HepG2 (cell line): ENCODE results near the gene TEDC1. TPM values are rescaled to one million over a fixed set of nuclear protein-coding genes. Genes with fewer than 3 reads are reported as not detected.

ENCODE experiments used
- ATF6 ChIP-seq: sonication (generic); formaldehyde crosslinking; conservative IDR thresholded peaks from 2 replicates; pipeline ENCODE4 v1.4.0; 2020; ENCODE audit warnings: missing genetic modification reagents
- CEBPB ChIP-seq: IDR thresholded peaks from 2 replicates; pipeline ENCODE4 v1.6.1; 2011; ENCODE audit warnings: low read depth, low read length, improper control_type of control experiment, borderline replicate concordance
- ERF ChIP-seq: IDR thresholded peaks from 2 replicates; pipeline ENCODE4 v1.6.1; 2018; ENCODE audit warnings: missing biosample characterization, missing genetic modification reagents
- MAFF ChIP-seq: IDR thresholded peaks from 2 replicates; pipeline ENCODE4 v1.6.1; 2011; ENCODE audit warnings: low read depth, low read length, improper control_type of control experiment
- NFE2L2 ChIP-seq: fragments of 150-350 bp; IDR thresholded peaks from 2 replicates; pipeline ENCODE4 v1.6.1; 2014; ENCODE audit warnings: low read length
- PLRG1 ChIP-seq: fragments of 450-650 bp; conservative IDR thresholded peaks from 2 replicates; pipeline ENCODE4 v1.6.1; 2016
- REPIN1 ChIP-seq: sonication (generic); formaldehyde crosslinking; IDR thresholded peaks from 2 replicates; pipeline ENCODE4 v1.8.0; 2022; ENCODE audit warnings: missing genetic modification reagents, low read depth, mild to moderate bottlenecking, borderline replicate concordance
- SMAD3 ChIP-seq: sonication (generic); formaldehyde crosslinking; IDR thresholded peaks from 2 replicates; pipeline ENCODE4 v1.4.0; 2020; ENCODE audit warnings: missing genetic modification reagents
- ZFAT ChIP-seq: sonication (generic); formaldehyde crosslinking; conservative IDR thresholded peaks from 2 replicates; pipeline ENCODE4 v1.8.1; 2023; ENCODE audit warnings: missing genetic modification reagents, inconsistent platforms
- ZNF510 ChIP-seq: sonication (generic); formaldehyde crosslinking; IDR thresholded peaks from 2 replicates; pipeline ENCODE4 v1.4.0; 2020; ENCODE audit warnings: low read depth, mild to moderate bottlenecking, missing genetic modification reagents
- ZNF550 ChIP-seq: sonication (generic); formaldehyde crosslinking; IDR thresholded peaks from 2 replicates; pipeline ENCODE4 v1.4.0; 2020; ENCODE audit warnings: mild to moderate bottlenecking, missing genetic modification reagents, borderline replicate concordance
- ZNF572 ChIP-seq: sonication (generic); formaldehyde crosslinking; IDR thresholded peaks from 2 replicates; pipeline ENCODE4 v1.5.1; 2020; ENCODE audit warnings: mild to moderate bottlenecking, missing genetic modification reagents
- ZNF672 ChIP-seq: sonication (generic); formaldehyde crosslinking; IDR thresholded peaks from 2 replicates; pipeline ENCODE4 v1.8.1; 2022; ENCODE audit warnings: missing genetic modification reagents
- ZNF747 ChIP-seq: sonication (generic); formaldehyde crosslinking; IDR thresholded peaks from 2 replicates; pipeline ENCODE4 v1.8.1; 2023; ENCODE audit warnings: missing genetic modification reagents, mild to moderate bottlenecking, borderline replicate concordance
- ZSCAN25 ChIP-seq: sonication (generic); formaldehyde crosslinking; IDR thresholded peaks from 2 replicates; pipeline ENCODE4 v1.8.0; 2022; ENCODE audit warnings: mild to moderate bottlenecking, missing genetic modification reagents
- polyA plus RNA-seq, 8 experiments: library from polyadenylated mRNA; depleted of rRNA in 3 of 8; stranded (reverse) in 7 of 8; unstranded in 1 of 8; fragments of >200 nt; fragmentation: Illumina TruSeq in 4 of 8; extraction: Trizol in 4 of 8; gene quantifications; 2 replicates each; pipeline versions ENCODE4 v1.2.1 to v1.2.3, GENCODE V29; 2011 to 2016; ENCODE audit warnings: low read depth in 4 of 8, missing spikeins in 1 of 8, mixed read lengths in 1 of 8; ENCODE audit not compliant: insufficient read depth in 1 of 8
- total RNA-seq, 5 experiments: library from RNA; depleted of rRNA; stranded (reverse); fragments of >200 nt; fragmentation: Illumina TruSeq; extraction: Trizol; gene quantifications; 2 replicates each; pipeline ENCODE4 v1.2.3, GENCODE V29; 2016; ENCODE audit warnings: low read depth in 1 of 5
- TF ChIP-seq, protein P1 (sequence below): IDR thresholded peaks from 2 replicates; pipeline ENCODE4 v1.6.1; 2016; ENCODE audit warnings: low read depth
- TF ChIP-seq, protein P2 (sequence below): IDR thresholded peaks from 2 replicates; pipeline ENCODE4 v1.6.1; 2012; ENCODE audit warnings: inconsistent platforms
- TF ChIP-seq, protein P3 (sequence below): sonication (generic); formaldehyde crosslinking; IDR thresholded peaks from 2 replicates; pipeline ENCODE4 v1.4.0; 2020; ENCODE audit warnings: missing genetic modification reagents, borderline replicate concordance
- TF ChIP-seq, protein P4 (sequence below): sonication (generic); formaldehyde crosslinking; IDR thresholded peaks from 2 replicates; pipeline ENCODE4 v1.4.0; 2020; ENCODE audit warnings: mild to moderate bottlenecking, missing genetic modification reagents, borderline replicate concordance

The TEDC1 gene
- total and polyA plus RNA-seq, 2 of the 13 experiments (the other 11 are each of a cell fraction or from before 2014, with no cell fraction given) = 5.7 to 27.4 TPM

GRCh38 chr14:105490572-105491365 lies at the start of gene TEDC1 (continued):
- TF ChIP-seq, protein P1, sequence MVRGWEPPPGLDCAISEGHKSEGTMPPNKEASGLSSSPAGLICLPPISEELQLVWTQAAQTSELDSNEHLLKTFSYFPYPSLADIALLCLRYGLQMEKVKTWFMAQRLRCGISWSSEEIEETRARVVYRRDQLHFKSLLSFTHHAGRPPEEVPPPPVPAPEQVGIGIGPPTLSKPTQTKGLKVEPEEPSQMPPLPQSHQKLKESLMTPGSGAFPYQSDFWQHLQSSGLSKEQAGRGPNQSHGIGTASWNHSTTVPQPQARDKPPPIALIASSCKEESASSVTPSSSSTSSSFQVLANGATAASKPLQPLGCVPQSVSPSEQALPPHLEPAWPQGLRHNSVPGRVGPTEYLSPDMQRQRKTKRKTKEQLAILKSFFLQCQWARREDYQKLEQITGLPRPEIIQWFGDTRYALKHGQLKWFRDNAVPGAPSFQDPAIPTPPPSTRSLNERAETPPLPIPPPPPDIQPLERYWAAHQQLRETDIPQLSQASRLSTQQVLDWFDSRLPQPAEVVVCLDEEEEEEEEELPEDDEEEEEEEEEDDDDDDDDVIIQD (CRISPR knock-in tag) = no peak
- peak; percentile 86 for TF ChIP-seq SMAD3
- 0 out of 2 replicates have a peak, but pooled peaks have one; percentile 71 for TF ChIP-seq ATF6 (CRISPR knock-in tag)
- TF ChIP-seq, protein P2, sequence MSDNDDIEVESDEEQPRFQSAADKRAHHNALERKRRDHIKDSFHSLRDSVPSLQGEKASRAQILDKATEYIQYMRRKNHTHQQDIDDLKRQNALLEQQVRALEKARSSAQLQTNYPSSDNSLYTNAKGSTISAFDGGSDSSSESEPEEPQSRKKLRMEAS = peak; percentile 55
- peak; percentile 64; the same call in 1 of the 2 replicates for TF ChIP-seq ZSCAN25 (CRISPR knock-in tag)
- no peak for TF ChIP-seq ZFAT (CRISPR knock-in tag)
- TF ChIP-seq PLRG1 = no peak
- TF ChIP-seq NFE2L2 = no peak
- TF ChIP-seq, protein P3, sequence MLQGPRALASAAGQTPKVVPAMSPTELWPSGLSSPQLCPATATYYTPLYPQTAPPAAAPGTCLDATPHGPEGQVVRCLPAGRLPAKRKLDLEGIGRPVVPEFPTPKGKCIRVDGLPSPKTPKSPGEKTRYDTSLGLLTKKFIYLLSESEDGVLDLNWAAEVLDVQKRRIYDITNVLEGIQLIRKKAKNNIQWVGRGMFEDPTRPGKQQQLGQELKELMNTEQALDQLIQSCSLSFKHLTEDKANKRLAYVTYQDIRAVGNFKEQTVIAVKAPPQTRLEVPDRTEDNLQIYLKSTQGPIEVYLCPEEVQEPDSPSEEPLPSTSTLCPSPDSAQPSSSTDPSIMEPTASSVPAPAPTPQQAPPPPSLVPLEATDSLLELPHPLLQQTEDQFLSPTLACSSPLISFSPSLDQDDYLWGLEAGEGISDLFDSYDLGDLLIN (CRISPR knock-in tag) = no peak
- TF ChIP-seq ZNF510 (CRISPR knock-in tag) = no peak
- no peak for TF ChIP-seq ZNF550 (CRISPR knock-in tag)
- TF ChIP-seq ERF (CRISPR knock-in tag) = peak; percentile 81; the same call in 1 of the 2 replicates
- peak; percentile 71 for TF ChIP-seq ZNF747 (CRISPR knock-in tag)
- no peak for TF ChIP-seq MAFF
- TF ChIP-seq ZNF572 (CRISPR knock-in tag) = no peak
- no peak for TF ChIP-seq ZNF672 (CRISPR knock-in tag)
- TF ChIP-seq CEBPB = peak; percentile 21; the same call in 1 of the 2 replicates
- TF ChIP-seq, protein P4, sequence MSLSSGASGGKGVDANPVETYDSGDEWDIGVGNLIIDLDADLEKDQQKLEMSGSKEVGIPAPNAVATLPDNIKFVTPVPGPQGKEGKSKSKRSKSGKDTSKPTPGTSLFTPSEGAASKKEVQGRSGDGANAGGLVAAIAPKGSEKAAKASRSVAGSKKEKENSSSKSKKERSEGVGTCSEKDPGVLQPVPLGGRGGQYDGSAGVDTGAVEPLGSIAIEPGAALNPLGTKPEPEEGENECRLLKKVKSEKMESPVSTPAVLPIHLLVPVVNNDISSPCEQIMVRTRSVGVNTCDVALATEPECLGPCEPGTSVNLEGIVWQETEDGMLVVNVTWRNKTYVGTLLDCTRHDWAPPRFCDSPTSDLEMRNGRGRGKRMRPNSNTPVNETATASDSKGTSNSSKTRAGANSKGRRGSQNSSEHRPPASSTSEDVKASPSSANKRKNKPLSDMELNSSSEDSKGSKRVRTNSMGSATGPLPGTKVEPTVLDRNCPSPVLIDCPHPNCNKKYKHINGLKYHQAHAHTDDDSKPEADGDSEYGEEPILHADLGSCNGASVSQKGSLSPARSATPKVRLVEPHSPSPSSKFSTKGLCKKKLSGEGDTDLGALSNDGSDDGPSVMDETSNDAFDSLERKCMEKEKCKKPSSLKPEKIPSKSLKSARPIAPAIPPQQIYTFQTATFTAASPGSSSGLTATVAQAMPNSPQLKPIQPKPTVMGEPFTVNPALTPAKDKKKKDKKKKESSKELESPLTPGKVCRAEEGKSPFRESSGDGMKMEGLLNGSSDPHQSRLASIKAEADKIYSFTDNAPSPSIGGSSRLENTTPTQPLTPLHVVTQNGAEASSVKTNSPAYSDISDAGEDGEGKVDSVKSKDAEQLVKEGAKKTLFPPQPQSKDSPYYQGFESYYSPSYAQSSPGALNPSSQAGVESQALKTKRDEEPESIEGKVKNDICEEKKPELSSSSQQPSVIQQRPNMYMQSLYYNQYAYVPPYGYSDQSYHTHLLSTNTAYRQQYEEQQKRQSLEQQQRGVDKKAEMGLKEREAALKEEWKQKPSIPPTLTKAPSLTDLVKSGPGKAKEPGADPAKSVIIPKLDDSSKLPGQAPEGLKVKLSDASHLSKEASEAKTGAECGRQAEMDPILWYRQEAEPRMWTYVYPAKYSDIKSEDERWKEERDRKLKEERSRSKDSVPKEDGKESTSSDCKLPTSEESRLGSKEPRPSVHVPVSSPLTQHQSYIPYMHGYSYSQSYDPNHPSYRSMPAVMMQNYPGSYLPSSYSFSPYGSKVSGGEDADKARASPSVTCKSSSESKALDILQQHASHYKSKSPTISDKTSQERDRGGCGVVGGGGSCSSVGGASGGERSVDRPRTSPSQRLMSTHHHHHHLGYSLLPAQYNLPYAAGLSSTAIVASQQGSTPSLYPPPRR = 0 out of 2 replicates have a peak, but pooled peaks have one; percentile 20
- peak; percentile 97 for TF ChIP-seq REPIN1 (CRISPR knock-in tag)
